PC-9 (cell line): ENCODE data around the gene SMIM14. TPM values are rescaled to one million over a fixed set of nuclear protein-coding genes. Genes with fewer than 3 reads are reported as not detected.

Experiments used
- BruUV-seq: library from RNA; stranded (reverse); fragments of 400-500 nt; replicated peaks from 2 replicates; lab custom pipeline; 2021; lab: Mats Ljungman, UMichigan
- CTCF ChIA-PET: fragments of 300-600 bp; sonication (Branson Sonifier 250); formaldehyde crosslinking; loops from one replicate; lab custom pipeline; 2022; ENCODE audit warnings: antibody characterized with exemption; lab: Charles Lee
- POLR2A ChIA-PET: fragments of 300-600 bp; sonication (Branson Sonifier 250); formaldehyde crosslinking; loops from one replicate; lab custom pipeline; 2022; ENCODE audit warnings: antibody characterized with exemption; ENCODE audit not compliant: unreplicated experiment; lab: Charles Lee
- DNase-seq, 2 experiments: peaks; one replicate each; pipeline versions ENCODE4 v3.0.0 to v3.0.0-alpha.2; 2015 to 2022; ENCODE audit warnings: mixed read lengths in 1 of 2
- H2AFZ ChIP-seq: fragments of 200-600 bp; sonication (generic); 2 replicates; pipeline ENCODE4 v1.8.1; 2017; ENCODE audit warnings: antibody characterized with exemption
- H3F3A ChIP-seq: fragments of 200-600 bp; sonication (generic); 2 replicates; pipeline ENCODE4 v1.8.1; 2017; ENCODE audit warnings: antibody characterized with exemption, mild to moderate bottlenecking, low read depth; ENCODE audit not compliant: insufficient read depth
- H3K27ac ChIP-seq: fragments of 200-600 bp; sonication (generic); 2 replicates; pipeline ENCODE4 v1.6.1; 2016; ENCODE audit warnings: mixed run types
- H3K27me3 ChIP-seq: fragments of 200-600 bp; sonication (generic); 2 replicates; pipeline ENCODE4 v1.6.1; 2016; ENCODE audit warnings: low read depth, mixed run types; ENCODE audit not compliant: insufficient read depth
- H3K36me3 ChIP-seq: fragments of 200-600 bp; sonication (generic); 2 replicates; pipeline ENCODE4 v1.6.1; 2016; ENCODE audit warnings: low read depth, mixed run types
- H3K4me1 ChIP-seq: fragments of 200-600 bp; sonication (generic); replicated peaks from 2 replicates; pipeline ENCODE4 v1.6.1; 2016; ENCODE audit warnings: mixed run types; ENCODE audit not compliant: insufficient read depth
- H3K4me2 ChIP-seq: fragments of 200-600 bp; sonication (generic); 2 replicates; pipeline ENCODE4 v1.6.1; 2017; ENCODE audit warnings: mixed run types
- H3K4me3 ChIP-seq: fragments of 200-600 bp; sonication (generic); 2 replicates; pipeline ENCODE4 v1.6.1; 2016; ENCODE audit warnings: mixed run types
- H3K79me2 ChIP-seq: fragments of 200-600 bp; sonication (generic); 2 replicates; pipeline ENCODE4 v1.6.1; 2017; ENCODE audit warnings: low read depth, mixed run types
- H3K9me2 ChIP-seq: fragments of 200-600 bp; sonication (generic); 2 replicates; pipeline ENCODE4 v1.8.1; 2017; ENCODE audit warnings: mild to moderate bottlenecking; ENCODE audit not compliant: insufficient read depth
- H3K9me3 ChIP-seq: fragments of 200-600 bp; sonication (generic); 2 replicates; pipeline ENCODE4 v1.8.1; 2016; ENCODE audit warnings: low read depth; ENCODE audit not compliant: insufficient read depth
- H4K20me1 ChIP-seq: fragments of 200-600 bp; sonication (generic); 2 replicates; pipeline ENCODE4 v1.8.1; 2017; ENCODE audit not compliant: insufficient read depth
- CTCF ChIP-seq: fragments of 200-600 bp; sonication (generic); conservative IDR thresholded peaks from 2 replicates; pipeline ENCODE4 v1.6.1; 2017; ENCODE audit warnings: mixed run types, antibody characterized with exemption, mild to moderate bottlenecking, moderate library complexity
- EZH2 ChIP-seq: fragments of 200-600 bp; sonication (generic); IDR thresholded peaks from 2 replicates; pipeline ENCODE4 v1.8.0; 2017; ENCODE audit warnings: antibody characterized with exemption, low read depth
- intact Hi-C: fragments of 100-400 bp; cut with micrococcal nuclease; formaldehyde crosslinking; loops from one replicate; pipeline ENCODE4 v1.10.0; 2022; ENCODE audit not compliant: unreplicated experiment
- total RNA-seq: library from RNA; stranded (reverse); gene quantifications from 2 replicates; pipeline ENCODE4 v1.2.3, GENCODE V29; 2021

The SMIM14 gene
- total RNA-seq, 1 experiment from 2014 or later: 64.1 TPM

- Histone ChIP-seq H3K79me2 (peaks cover 80% of the 10 kb centered on the region), H3K27me3 (no peaks in the 10 kb centered on the region), H3K4me1 (peaks cover 34% of the 10 kb centered on the region), H3K4me3 (peak overlapping the region; percentile 78), H3K4me2 (peak overlapping the region; percentile 73), H3K9me2 (no peaks in the 10 kb centered on the region), H3F3A (peaks cover 22% of the 10 kb centered on the region), H3K9me3 (peaks cover 26% of the 10 kb centered on the region), H2AFZ (peak overlapping the region; percentile 56; the same call in 1 of the 2 replicates), H3K36me3 (peaks cover 43% of the 10 kb centered on the region), H4K20me1 (peaks cover 5% of the 10 kb centered on the region), H3K27ac (peak overlapping the region; percentile 95)
- CTCF ChIA-PET: no interaction called here
- TSS peak; percentile 72 for BruUV-seq
- POLR2A ChIA-PET: interaction anchor here (0.5 to 1.3 kb wide), 5 partner anchors 33 to 1988 kb away, joined by 3 to 18 read pairs (median 5); partner anchors contain the start of gene SMIM14
- DNase-seq: no peak
- intact Hi-C loops: loop anchor here (5.0 kb wide), 2 partner anchors 61 to 169 kb away; partner anchors contain the start of gene UBE2K
- TF ChIP-seq CTCF (no peak), EZH2 (no peak)
These were observed 110.6 kb downstream of the SMIM14 start for GRCh38 chr4:39528061-39528465.

GRCh38 chr4:39527296-39528060 lies 111.2 kb downstream of the SMIM14 start, which contains the start of gene UGDH:
UGDH (minus strand) TSS chr4:39527439; CDS start chr4:39521512, 5,927 bp downstream.
- Histone ChIP-seq H4K20me1 (peaks cover 7% of the 10 kb centered on the region), H3K9me3 (peaks cover 24% of the 10 kb centered on the region), H3K9me2 (no peaks in the 10 kb centered on the region), H3K36me3 (peaks cover 39% of the 10 kb centered on the region), H3F3A (peaks cover 28% of the 10 kb centered on the region), H3K4me3 (peak within 1 kb of the TSS; percentile 78), H3K4me2 (peak within 1 kb of the TSS; percentile 85), H3K27ac (peak within 1 kb of the TSS; percentile 95), H3K79me2 (peaks cover 85% of the 10 kb centered on the region), H3K4me1 (peaks cover 40% of the 10 kb centered on the region), H2AFZ (peak within 1 kb of the TSS; percentile 56; the same call in 1 of the 2 replicates), H3K27me3 (no peaks in the 10 kb centered on the region)
- POLR2A ChIA-PET: interaction anchor here (0.5 to 1.3 kb wide), 17 partner anchors 15 to 1988 kb away, joined by 3 to 18 read pairs (median 4); partner anchors contain the start of genes SMIM14 and UBE2K
- CTCF ChIA-PET: interaction anchor here (0.6 to 0.7 kb wide), 2 partner anchors 11 to 112 kb away, joined by 3 to 5 read pairs; no protein-coding TSS in a partner anchor
- DNase-seq: peak; percentile 93 to 98
- intact Hi-C loops: loop anchor here (1.0 to 5.0 kb wide), 3 partner anchors 60 to 170 kb away; partner anchors contain the start of genes SMIM14 and UBE2K
- no TSS peak for BruUV-seq
- no peak for TF ChIP-seq EZH2
- no peak for TF ChIP-seq CTCF

GRCh38 chr4:39526765-39527295 lies 111.8 kb downstream of the SMIM14 start:
- DNase-seq: no peak
- Histone ChIP-seq H4K20me1 (peaks cover 9% of the 10 kb centered on the region), H2AFZ (peak overlapping the region; percentile 47; the same call in 1 of the 2 replicates), H3K79me2 (peaks cover 90% of the 10 kb centered on the region), H3K27me3 (no peaks in the 10 kb centered on the region), H3K4me1 (peaks cover 46% of the 10 kb centered on the region), H3K4me2 (peak overlapping the region; percentile 85), H3K36me3 (peaks cover 34% of the 10 kb centered on the region), H3K9me2 (no peaks in the 10 kb centered on the region), H3K27ac (peak overlapping the region; percentile 95), H3F3A (peaks cover 34% of the 10 kb centered on the region), H3K9me3 (peaks cover 17% of the 10 kb centered on the region), H3K4me3 (peak overlapping the region; percentile 78)
- TF ChIP-seq CTCF: no peak
- ChIA-PET CTCF (interaction anchor here (0.6 to 0.7 kb wide), 2 partner anchors 11 to 113 kb away, joined by 3 to 5 read pairs; no protein-coding TSS in a partner anchor), POLR2A (interaction anchor here (0.5 to 1.3 kb wide), 14 partner anchors 15 to 1210 kb away, joined by 3 to 18 read pairs (median 4); partner anchors contain the start of genes SMIM14 and UBE2K)
- BruUV-seq: TSS peak; percentile 78
- intact Hi-C loops: loop anchor here (1.0 to 5.0 kb wide), 3 partner anchors 60 to 170 kb away; partner anchors contain the start of genes SMIM14 and UBE2K
